CD14-positive monocyte (primary cell): ENCODE measurements around the gene MAB21L4. TPM values are rescaled to one million over a fixed set of nuclear protein-coding genes. Genes with fewer than 3 reads are reported as not detected.

Experiments used
- DNase-seq, 3 donors: peaks; one replicate each; pipeline ENCODE4 v3.0.0-alpha.2; 2011 to 2022
- H2AFZ ChIP-seq: 2 replicates; pipeline ENCODE4 v1.6.0; 2012; ENCODE audit warnings: mild to moderate bottlenecking, low read depth, low read length, inconsistent platforms; ENCODE audit not compliant: insufficient read depth, poor library complexity, severe bottlenecking
- H3K27ac ChIP-seq, 2 donors: 1 replicate in 1 of 2; 2 replicates in 1 of 2; pipeline ENCODE4 v1.5.1; 2012 to 2013; ENCODE audit warnings: low read length in 2 of 2, control low read depth in 1 of 2, inconsistent platforms in 1 of 2, low read depth in 1 of 2, mild to moderate bottlenecking in 1 of 2
- H3K27me3 ChIP-seq, 2 donors: one replicate each; pipeline versions ENCODE4 v1.6.0 to v1.6.1; 2011 to 2013; ENCODE audit warnings: low read length in 2 of 2; ENCODE audit not compliant: control insufficient read depth in 2 of 2, insufficient read depth in 2 of 2
- H3K36me3 ChIP-seq, 2 donors: replicated peaks in 1 of 2; 1 replicate in 1 of 2; 2 replicates in 1 of 2; pipeline versions ENCODE4 v1.5.1 to v1.6.1; 2012 to 2013; ENCODE audit warnings: low read length in 2 of 2, control low read depth in 1 of 2, inconsistent platforms in 1 of 2, mild to moderate bottlenecking in 1 of 2; ENCODE audit not compliant: insufficient read depth in 2 of 2, control insufficient read depth in 1 of 2
- H3K4me1 ChIP-seq, 2 donors: 1 replicate in 1 of 2; 2 replicates in 1 of 2; pipeline versions ENCODE4 v1.5.1 to v1.6.1; 2012 to 2013; ENCODE audit warnings: low read length in 2 of 2, control low read depth in 1 of 2, inconsistent platforms in 1 of 2, mild to moderate bottlenecking in 1 of 2, moderate library complexity in 1 of 2; ENCODE audit not compliant: insufficient read depth in 2 of 2, control insufficient read depth in 1 of 2
- H3K4me2 ChIP-seq: replicated peaks from 2 replicates; pipeline ENCODE3; 2012; ENCODE audit warnings: low read length, moderate library complexity, mild to moderate bottlenecking; ENCODE audit not compliant: poor library complexity, severe bottlenecking; ENCODE audit errors: extremely low read depth
- H3K4me3 ChIP-seq, 3 experiments: fragments of 200-600 bp in 1 of 3; sonication (generic) in 1 of 3; replicated peaks in 1 of 3; 1 replicate in 2 of 3; 2 replicates in 1 of 3; pipeline ENCODE4 v1.5.1; 2011 to 2013; ENCODE audit warnings: low read length in 3 of 3, mild to moderate bottlenecking in 3 of 3, control low read depth in 2 of 3, low read depth in 2 of 3, inconsistent platforms in 1 of 3, moderate library complexity in 1 of 3
- H3K79me2 ChIP-seq: 2 replicates; pipeline ENCODE4 v1.6.0; 2012; ENCODE audit warnings: mild to moderate bottlenecking, control low read depth, inconsistent platforms, low read length, moderate library complexity; ENCODE audit not compliant: insufficient read depth
- H3K9ac ChIP-seq: 2 replicates; pipeline ENCODE4 v1.6.0; 2017; ENCODE audit warnings: low read length, mild to moderate bottlenecking; ENCODE audit not compliant: insufficient read depth, poor library complexity, severe bottlenecking
- H3K9me3 ChIP-seq, 2 donors: replicated peaks in 1 of 2; 1 replicate in 1 of 2; 2 replicates in 1 of 2; pipeline versions ENCODE4 v1.5.1 to v1.6.1; 2012 to 2013; ENCODE audit warnings: low read length in 2 of 2, control low read depth in 1 of 2; ENCODE audit not compliant: control insufficient read depth in 1 of 2, insufficient read depth in 1 of 2
- H4K20me1 ChIP-seq: 2 replicates; pipeline ENCODE4 v1.6.0; 2012; ENCODE audit warnings: mild to moderate bottlenecking, low read length, control low read depth, moderate library complexity; ENCODE audit not compliant: insufficient read depth
- H3K27ac Mint-ChIP-seq, 7 donors: one replicate each; pipeline ENCODE4 v1.8.0; 2020; ENCODE audit warnings: mild to moderate bottlenecking in 7 of 7, mixed read lengths in 7 of 7, moderate library complexity in 6 of 7, inconsistent platforms in 2 of 7
- H3K27me3 Mint-ChIP-seq, 3 donors: one replicate each; pipeline ENCODE4 v1.8.0; 2021 to 2022; ENCODE audit warnings: low read depth in 3 of 3, mild to moderate bottlenecking in 3 of 3, mixed read lengths in 3 of 3, moderate library complexity in 3 of 3, inconsistent platforms in 1 of 3
- H3K36me3 Mint-ChIP-seq, 2 donors: one replicate each; pipeline ENCODE4 v1.8.0; 2020; ENCODE audit warnings: mixed read lengths in 2 of 2, inconsistent platforms in 1 of 2, mild to moderate bottlenecking in 1 of 2
- H3K4me1 Mint-ChIP-seq: one replicate; pipeline ENCODE4 v1.8.0; 2020; ENCODE audit warnings: mild to moderate bottlenecking, mixed read lengths
- H3K4me3 Mint-ChIP-seq, 2 donors: one replicate each; pipeline ENCODE4 v1.8.0; 2020; ENCODE audit warnings: mild to moderate bottlenecking in 2 of 2, mixed read lengths in 2 of 2, moderate library complexity in 1 of 2
- H3K9me3 Mint-ChIP-seq, 7 donors: one replicate each; pipeline ENCODE4 v1.8.0; 2020 to 2022; ENCODE audit warnings: mixed read lengths in 7 of 7, mild to moderate bottlenecking in 6 of 7, moderate library complexity in 6 of 7, inconsistent platforms in 2 of 7
- CTCF ChIP-seq: fragments of 200-600 bp; IDR thresholded peaks from one replicate; pipeline ENCODE4 v1.8.0; 2022; ENCODE audit warnings: antibody characterized with exemption, mild to moderate bottlenecking
- WGBS: methylation state at CpG from one replicate; pipeline ENCODE4 v1.1.5; 2013; ENCODE audit warnings: missing lambda C conversion rate; ENCODE audit not compliant: insufficient coverage; 5-methylcytosine and 5-hydroxymethylcytosine counted together
- intact Hi-C, 2 donors: fragments of 100-400 bp; cut with micrococcal nuclease; formaldehyde crosslinking; loops; one replicate each; pipeline versions ENCODE4 v1.15.0 to v1.15.1; 2023
- polyA plus RNA-seq, 3 donors: library from polyadenylated mRNA; depleted of rRNA in 1 of 3; unstranded in 2 of 3; stranded (reverse) in 1 of 3; fragments of 300-500 nt in 2 of 3; fragments of >200 nt in 1 of 3; fragmentation: Illumina TruSeq in 2 of 3; gene quantifications; 1 replicate in 2 of 3; 2 replicates in 1 of 3; pipeline ENCODE4 v1.2.3, GENCODE V29; 2012 to 2021

The MAB21L4 gene
- polyA plus RNA-seq, 3 donors: not detected

- Histone ChIP-seq H3K4me1 (no peaks in the 10 kb centered on the region), H3K9me3 (no peaks in the 10 kb centered on the region), H3K36me3 (no peaks in the 10 kb centered on the region), H3K79me2 (no peaks in the 10 kb centered on the region), H3K27me3 (no peaks in the 10 kb centered on the region), H3K27ac (no peak overlapping the region), H3K4me2 (no peak overlapping the region), H3K4me3 (no peak overlapping the region), H2AFZ (no peak overlapping the region), H4K20me1 (no peaks in the 10 kb centered on the region), H3K9ac (no peak overlapping the region)
- no peak for DNase-seq
- intact Hi-C loops: no loop called here
- no peaks in the 10 kb centered on the region for H3K4me1 Mint-ChIP-seq
- H3K27me3 Mint-ChIP-seq: peaks cover 2 to 11% (median 5%) of the 10 kb centered on the region in 3 donors
- peak overlapping the region in 1 of 7 donors; percentile 40 for H3K27ac Mint-ChIP-seq
- no peak overlapping the region for H3K4me3 Mint-ChIP-seq
- WGBS: 44% methylated on average over 13 of the region's 13 CpGs
- peaks cover 0 to 6% (median 0%) of the 10 kb centered on the region in 7 donors for H3K9me3 Mint-ChIP-seq
- TF ChIP-seq CTCF: no peak
- no peaks in the 10 kb centered on the region for H3K36me3 Mint-ChIP-seq
These were observed 9.3 kb upstream of the MAB21L4 start for GRCh38 chr2:240905176-240905781.

DNA sequence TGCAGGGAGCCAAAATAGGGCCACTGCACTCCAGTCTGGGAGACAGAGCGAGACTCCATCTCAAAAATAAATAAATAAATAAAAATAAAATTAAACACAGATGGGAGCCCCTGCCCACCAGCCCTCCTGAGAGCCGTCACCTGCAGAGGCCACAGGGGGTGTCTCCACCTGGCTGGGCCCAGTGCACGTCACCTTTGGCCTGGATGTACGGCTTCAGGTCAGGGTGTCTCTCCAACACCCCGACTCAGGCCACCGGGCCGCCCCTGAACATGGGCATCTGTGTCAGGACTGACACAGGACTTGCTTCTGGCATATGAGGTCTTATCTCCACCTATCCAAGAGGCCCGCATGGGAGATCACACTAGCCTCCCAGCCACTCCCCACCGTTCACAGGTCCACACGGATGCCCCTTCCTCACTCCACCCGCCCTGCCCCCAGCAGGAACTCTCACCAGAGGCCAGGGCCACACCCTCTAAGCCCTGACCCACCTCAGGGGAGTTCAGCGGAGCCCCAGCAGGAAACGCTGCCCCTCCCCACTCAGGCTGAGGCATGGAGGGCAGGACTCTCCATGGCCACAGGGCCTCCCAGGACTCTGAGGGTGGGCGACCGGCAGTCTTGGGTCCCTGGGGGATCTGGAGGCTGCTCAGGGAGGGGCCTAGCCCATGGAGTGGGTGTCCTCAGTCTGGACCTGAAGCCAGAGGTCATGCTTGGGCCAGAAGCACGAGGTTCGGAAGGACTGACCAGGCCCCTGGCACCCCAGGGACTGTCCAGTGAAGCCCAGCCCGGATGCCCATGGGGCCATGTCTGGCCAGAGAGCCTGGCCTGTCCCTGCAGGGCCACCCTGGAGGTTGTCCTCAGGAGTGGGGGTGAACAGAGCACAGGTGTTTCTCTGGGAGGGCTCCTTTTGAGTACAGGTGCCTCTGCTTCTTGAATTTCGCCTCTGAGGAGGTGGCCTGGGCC is 8.5 kb upstream of the MAB21L4 start:
- no peaks in the 10 kb centered on the region for H3K36me3 ChIP-seq
- H2AFZ ChIP-seq: no peak overlapping the region
- 89% methylated on average over 18 of the region's 19 CpGs for WGBS
- H3K27me3 ChIP-seq: no peaks in the 10 kb centered on the region
- H3K36me3 Mint-ChIP-seq: no peaks in the 10 kb centered on the region
- H3K4me3 ChIP-seq: no peak overlapping the region
- H3K9me3 Mint-ChIP-seq: peaks cover 0 to 6% (median 0%) of the 10 kb centered on the region in 7 donors
- peaks cover 2 to 11% (median 5%) of the 10 kb centered on the region in 3 donors for H3K27me3 Mint-ChIP-seq
- no peak for TF ChIP-seq CTCF
- no peaks in the 10 kb centered on the region for H3K4me1 ChIP-seq
- DNase-seq: no peak
- H4K20me1 ChIP-seq: no peaks in the 10 kb centered on the region
- no peaks in the 10 kb centered on the region for H3K4me1 Mint-ChIP-seq
- peak overlapping the region in 1 of 7 donors; percentile 46 for H3K27ac Mint-ChIP-seq
- intact Hi-C loops: no loop called here
- no peaks in the 10 kb centered on the region for H3K9me3 ChIP-seq
- H3K4me2 ChIP-seq: no peak overlapping the region
- H3K9ac ChIP-seq: no peak overlapping the region
- no peaks in the 10 kb centered on the region for H3K79me2 ChIP-seq
- no peak overlapping the region for H3K27ac ChIP-seq
- no peak overlapping the region for H3K4me3 Mint-ChIP-seq
